ENCODE measurements around the gene TERT.
A peak's percentile ranks its signal among the peaks of the same experiment; 100 is the strongest.

The TERT gene

DNA sequence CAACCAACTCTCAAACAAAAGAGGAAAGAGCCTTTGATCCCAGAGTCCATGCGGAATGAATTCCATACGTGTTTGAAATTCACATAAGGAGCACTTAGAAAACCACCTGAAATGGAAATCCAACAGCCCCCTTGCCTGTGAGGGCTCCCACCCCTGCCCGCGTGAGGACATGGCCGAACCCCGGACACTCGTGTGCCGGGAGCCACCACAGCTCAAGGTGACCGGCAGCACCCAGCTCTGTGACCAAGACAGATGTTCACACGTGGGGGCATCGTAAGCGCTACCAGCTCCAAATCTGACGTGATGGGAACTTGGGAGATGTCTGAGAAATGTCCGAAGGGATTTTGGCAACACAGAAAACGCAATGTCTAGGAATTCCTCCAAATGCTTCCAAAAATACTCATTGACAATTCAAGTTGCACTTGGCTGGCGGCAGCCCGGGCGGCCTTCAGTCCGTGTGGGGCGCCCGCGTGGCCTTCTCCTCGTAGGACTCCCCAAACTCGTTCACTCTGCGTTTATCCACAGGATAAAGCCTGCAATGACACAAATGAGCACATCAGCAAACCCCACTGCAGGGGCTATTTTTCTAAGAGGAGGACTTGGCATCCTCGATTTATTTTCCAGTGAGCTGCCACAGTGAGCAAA lies 23.2 kb upstream of the TERT start:
- no peak for DNase-seq

DNA sequence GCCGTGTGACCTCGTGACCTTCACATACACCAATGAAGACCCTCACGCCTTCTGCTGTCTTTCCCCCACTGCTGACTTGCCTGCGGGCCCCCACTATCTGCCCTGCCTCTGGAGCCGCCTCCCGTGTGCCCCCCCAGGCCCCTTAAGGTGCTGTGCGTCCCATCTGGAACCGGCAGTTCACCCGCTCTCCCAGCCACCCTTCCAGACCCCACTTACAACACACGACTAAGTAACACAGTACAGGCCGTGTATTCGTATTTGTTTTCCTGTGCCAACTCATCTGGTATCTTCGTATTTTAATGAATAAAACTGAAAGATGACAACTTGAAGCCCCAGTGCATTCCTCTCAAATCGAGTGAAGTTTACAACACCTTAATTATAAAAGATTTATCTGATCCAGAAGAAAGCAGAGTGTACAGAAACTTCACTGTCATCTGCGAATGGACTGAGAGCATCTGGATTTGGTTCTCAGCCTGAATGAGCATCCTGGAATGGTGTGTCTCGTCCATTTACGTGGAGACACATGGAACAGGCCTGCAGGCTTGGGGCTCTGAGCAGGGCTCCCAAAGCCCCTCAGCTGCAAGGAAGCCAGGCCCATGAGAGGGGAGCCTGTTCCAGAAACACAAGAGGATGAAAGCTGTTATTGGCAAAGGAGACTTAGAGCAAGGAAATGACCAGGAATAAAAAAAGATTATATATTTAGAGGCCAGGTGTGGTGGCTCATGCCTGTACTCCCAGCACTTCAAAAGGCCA lies 21.9 kb upstream of the TERT start:
- no peak for DNase-seq

DNA sequence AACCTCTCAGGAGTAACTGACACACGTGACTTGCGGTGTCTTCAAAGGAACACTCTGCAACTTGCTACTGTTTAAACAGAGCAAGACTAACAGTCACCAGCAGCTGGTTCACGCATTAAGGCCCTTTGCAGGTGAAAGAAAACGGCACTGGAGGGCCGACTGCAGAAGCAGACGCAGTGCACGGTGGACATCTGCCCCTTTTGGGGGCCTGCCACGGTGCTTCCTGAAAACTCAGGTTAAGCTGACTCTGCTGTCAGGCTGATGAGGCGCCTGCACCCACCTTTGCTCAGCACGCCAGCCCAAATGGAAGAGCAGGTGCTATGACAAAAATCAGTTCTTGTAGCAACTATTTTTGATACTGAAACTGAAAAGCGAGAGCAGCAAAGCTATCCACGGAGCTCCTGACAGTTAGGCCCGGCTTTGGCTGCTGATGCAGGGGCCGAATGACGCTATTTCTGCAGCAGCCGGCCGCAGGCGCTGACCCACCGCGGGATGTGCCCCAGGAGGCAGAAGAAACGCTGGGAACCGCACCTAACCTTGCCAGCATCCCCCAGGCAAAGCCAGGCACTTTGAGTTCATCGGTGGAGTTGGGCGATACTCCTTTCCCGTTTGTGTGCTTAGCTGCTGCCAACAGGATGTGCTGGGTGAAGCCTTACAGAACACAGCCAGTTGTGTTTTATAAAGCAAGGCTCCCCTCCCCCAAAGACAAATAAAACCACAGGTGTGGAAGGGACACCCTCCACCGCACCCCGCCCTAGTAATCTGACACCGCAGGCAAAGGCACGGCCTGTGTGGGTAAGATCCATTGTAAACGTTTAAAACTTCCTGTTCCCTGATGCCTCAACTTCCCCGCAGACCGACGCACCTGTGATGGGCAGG lies 21.1 kb upstream of the TERT start:
- DNase-seq: peak; percentile 99

DNA sequence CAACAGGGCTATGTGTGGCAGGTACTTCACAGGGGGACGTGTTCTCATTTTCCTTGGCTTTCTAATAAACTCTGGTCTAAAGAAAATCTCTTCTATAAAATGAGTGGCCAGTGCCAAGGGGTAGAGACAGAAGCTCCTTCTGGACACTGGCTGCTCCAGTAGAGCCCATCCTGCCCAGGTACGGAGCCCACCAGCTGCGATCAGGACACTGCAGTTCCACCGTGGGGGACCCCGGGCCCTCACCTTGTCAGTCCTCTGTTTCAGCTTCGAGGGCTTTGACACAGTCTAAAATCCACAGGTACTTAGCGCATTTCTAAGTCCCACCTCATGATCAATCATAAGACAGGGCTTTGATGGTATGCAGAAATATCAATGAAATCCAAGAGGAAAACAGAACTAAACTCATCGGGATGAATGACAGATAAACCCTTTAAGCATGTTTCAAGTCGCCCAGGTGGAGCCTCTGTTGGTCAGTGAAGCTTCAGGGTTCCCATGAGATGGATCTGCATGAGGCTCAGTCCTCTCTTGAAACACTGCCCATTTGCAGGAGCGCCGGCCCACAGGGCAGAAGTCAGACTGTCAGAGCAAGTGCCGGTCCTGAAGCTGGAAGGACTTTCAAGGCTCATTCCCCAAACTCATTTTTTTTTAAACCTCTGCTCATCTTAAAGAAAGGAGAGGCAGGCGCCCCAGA lies 20.3 kb upstream of the TERT start:
- no peak for DNase-seq

DNA sequence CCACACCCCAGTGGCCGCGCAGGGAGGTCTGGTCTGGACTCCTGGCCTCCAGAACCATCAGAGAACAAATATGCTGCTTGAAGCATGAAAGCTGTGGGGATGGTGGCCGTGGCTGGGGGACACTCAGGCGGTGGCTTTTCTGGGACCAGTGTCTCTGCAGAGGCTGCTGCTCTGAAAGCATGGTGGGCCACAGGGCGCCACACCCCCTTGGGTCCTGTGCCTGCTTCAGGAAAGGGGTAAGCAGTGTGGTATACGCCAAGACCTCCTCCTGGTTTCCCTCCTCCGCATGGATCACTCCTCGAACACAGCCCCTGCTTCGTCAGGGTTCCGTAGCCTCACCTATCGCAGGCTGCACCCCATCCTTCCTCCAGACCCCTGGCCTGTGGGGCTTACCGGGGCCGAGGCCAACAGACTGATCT lies 19.7 kb upstream of the TERT start:
- no peak for DNase-seq

DNA sequence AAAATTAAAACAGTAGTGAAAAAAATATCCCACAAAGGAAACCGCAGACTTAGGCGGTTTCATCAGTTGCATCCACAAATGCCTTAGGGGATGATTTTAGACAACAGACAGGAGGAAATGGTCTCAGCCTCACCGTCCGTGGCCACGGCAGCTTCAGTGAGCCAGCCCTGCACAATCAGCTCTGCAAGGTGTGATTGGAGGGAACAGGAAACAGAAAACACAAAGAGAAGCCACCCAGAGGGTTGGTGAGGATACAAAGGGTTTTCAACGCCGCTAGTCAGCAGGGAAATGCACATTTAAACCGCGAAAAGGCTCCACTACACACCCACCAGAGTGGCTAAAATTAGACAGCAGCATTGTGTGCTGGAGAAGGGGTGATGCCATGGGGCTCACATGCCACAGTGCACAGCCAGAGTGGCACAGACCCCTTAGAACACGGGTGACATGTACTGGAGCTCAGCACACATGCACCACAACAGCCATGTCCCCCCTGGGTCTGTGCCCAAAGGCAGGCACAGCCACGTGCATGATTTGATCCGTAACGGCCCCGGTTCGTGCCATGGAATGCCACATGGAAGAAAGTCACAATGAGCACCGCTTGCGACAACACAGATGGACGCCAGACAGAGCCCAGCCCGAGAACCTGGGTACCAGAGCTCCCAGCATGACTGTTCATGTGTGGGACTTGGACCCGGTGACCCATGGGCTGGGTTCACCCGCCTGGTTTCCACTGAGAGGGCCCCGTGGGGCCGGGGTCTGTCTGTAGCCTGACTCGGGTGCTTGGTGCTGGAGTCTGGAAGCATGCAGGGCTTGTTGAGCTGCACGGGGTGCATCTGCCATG lies 18.3 kb upstream of the TERT start:
- peak; percentile 44 for DNase-seq

DNA sequence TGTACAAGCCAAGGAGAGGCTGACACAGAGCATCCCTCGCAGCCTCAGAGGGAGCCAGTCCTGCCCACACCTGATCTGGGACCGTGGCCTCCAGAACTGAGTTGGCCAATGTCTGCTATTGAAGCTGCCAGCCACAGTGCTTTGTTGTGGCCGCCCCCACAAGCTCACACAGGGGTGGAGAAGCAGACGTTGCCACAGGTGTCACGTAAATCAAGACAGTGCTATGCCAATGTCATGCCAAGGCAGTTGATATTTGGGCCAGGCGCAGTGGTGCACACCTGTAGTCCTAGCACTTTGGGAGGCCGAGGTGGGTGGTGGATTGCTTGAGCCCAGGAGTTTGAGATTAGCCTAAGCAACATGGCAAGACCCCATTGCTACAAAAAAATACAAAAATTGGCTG lies 17.3 kb upstream of the TERT start:
- no peak for DNase-seq

DNA sequence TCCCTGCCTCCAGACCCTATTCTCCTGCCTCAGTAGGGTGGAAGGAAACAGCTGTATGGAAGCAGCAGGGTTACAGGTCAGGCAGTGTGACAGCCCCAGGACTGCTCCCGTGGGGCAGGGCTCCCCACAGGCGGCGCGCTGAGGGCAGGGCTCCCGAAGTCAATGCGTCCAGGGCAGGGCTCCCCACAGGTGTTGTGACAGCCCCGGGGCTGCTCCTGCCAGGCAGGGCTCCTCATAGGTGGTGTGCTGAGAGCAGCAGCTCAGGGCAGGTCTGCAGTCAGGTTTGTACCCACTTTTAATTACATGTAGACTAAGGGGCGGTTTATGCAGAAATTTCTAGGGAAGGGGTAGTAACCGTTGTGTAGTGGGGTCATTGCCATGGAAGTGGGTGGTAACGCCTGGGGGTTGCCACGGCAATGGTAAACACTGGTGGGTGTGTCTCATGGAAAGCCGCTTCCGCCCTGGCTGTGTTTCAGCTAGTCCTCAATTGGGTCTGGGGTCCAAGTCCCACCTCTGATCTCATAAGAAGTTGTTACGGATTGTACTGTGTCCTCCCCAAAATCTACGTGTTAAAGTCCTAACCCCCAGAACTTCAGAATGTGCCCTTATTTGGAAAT lies 16.7 kb upstream of the TERT start:
- no peak for DNase-seq

DNA sequence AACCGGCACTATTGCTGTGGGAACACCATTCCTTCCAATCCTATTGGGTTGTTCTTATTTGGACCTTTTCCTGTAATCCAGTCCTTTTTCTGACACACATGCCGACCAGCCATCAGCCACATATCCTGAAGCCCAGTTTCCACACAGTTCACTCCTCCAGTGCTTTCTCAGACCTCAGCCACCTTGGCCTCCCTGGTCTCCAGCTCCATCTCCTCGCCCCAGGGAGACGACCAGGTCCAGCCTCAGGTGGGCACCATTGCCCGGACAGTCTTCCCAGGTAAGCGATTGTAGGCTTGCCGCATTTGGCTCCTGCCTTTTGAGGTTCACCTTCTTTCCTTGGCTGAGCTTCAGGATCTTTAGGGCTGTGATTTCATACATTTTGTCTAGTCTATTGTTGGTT lies 15.2 kb upstream of the TERT start:
- no peak for DNase-seq

DNA sequence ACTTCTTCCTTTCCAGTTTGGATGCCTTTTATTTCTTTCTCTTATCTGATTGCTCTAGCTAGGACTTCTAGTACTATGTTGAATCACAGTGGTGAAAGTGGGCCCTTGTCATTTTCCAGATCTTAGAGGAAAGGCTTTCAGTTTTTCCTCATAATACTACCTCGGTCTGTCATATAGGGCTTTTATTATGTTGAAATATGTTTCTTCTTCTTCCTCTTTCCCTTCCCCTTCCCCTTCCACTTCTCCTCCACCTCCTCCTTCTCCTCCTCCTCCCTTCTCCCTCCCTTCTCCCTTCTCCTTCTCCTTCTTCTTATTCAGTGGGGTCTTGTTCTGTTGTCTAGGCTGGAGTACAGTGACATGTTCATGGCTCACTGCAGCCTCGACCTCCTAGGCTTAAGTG lies 9.2 kb upstream of the TERT start:
- no peak for DNase-seq

DNA sequence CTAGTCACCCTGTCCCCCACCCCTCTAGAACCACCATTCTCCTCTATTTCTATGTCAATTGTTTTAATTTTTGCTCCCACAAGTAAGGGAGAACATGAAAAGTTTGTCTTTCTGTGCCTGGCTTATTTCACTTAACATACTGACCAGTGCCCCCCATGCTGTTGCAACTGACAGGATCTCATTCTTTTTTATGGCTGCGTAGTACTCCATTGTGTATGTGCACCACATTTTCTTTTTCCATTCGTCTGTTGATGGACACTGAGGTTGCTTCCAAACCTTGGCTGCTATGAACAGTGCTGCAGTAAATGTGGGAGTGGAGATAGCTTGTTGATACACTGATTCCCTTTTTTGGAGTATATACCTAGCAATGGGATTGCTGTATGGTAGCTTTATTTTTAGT lies 7.4 kb upstream of the TERT start:
- no peak for DNase-seq

DNA sequence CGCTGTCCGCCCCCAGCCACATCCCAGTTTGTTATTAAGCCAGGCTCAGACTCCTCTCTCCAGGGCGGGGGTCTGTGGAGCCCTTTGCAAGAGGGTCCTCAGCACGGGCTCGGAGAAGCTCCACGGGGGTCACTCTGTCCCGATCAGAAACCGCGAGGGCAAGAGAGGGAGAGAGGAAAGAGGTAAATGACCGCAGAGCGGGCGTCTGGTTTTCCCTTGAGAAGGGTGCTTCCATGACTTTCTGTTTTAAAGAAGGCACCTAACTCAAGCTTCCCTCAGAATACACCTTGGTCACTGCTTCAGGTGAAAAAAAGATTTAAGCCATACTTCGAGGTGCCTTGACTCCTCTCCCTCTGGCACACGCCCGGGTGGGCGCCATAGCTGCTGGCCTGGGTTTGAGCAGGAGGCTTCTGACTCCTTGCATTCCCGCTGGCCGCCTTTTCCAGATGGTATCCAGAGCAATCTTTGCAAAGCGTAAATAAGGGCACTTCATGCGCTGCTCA lies 5.8 kb upstream of the TERT start:
- DNase-seq: no peak

DNA sequence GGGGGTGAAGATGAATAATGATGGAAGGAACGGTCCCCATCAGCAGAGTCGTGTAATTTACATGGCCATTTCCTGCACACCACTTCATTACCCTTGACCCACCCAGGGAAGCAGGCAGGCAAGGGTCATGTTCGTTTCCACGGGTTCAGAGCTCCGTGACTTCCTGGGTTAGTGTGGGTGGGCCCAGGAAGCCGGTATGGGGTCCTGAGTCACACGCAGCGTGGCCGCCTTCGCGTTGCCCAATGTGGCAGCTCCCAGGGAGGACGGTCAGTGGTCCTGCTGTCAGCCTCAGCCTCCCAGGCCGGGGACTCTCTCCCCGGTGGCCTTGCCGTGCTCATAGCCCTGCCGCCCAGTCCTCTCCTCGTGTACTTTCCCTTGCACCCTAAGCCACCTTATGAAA lies 5.1 kb upstream of the TERT start:
- no peak for DNase-seq

DNA sequence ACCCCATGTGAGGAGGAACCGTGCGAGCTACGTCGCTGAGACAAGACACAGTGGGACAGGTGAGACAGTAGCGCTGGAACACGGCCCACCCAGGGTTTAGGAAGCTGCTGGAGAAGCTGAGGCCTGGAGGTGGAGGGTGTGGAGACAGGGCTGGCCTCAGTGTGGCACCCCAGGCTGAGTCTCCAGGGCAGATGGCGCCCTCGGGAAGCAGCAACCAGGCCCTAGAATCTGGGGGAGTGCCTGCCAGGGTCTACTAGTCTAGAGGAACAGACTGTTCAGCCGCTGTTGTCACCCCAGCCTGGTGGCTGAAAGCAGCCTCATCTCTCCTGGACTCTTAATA lies 4.6 kb upstream of the TERT start:
- DNase-seq: no peak

DNA sequence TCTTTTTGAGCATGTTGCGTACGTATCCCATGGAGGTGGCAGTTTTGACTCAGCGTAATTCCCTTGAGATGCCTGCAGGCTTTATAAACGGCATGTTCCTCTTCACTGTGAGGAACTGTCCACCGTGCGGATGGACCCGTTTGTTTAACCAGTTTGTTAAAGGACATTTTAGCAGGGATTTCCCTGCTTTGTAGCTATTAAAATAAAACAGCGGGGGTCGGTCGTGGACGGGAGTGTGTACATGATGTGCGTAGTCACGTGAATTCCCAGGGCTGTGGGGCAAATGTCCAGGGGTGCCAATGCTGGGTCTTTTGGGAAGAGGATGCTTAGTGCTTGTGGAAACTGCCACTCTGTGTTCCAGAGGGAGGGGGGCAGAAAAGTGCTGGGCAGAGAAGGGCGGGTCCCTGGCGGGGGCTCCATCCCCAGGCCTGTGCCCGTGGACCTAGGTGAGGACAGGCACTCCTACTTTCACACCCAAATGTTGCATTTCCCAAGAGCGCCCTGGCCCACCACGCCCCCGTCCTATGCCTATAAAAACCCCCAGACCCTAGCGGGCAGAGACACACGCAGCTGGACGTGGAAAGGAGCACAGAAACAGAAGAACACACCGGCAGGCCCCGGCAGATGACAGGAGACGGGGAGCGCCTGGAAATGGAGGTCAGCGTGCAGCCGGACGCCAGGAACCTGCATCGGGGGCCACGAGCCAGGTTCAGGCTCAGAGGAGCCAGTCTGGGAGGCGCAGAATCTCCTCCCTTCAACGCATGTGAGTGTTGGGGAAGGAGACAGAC lies 4.0 kb upstream of the TERT start:
- DNase-seq: no peak

DNA sequence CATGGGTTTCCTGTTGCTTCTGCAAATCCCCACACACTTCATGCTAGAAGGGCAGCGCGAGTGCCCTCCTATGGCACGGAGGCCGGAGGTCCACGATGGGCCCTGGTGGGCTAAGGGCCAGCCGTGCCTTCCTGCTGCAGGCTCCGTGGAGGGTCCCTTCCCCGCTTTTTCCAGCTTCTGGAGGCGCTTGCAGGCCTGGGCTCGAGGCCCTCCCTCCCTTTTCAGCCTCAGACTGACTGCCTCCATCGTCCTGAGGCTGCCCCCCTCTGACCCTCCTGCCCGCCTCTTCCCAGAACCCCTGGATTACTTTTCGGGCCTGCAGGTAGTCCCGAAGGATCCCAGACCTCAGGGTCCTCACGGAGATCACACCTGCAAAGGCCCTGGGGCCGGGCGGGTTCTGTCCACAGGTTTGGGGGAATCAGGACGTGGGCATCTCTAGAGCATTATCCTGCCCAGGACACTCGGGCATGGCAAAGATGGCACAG lies 3.2 kb upstream of the TERT start:
- DNase-seq: no peak

DNA sequence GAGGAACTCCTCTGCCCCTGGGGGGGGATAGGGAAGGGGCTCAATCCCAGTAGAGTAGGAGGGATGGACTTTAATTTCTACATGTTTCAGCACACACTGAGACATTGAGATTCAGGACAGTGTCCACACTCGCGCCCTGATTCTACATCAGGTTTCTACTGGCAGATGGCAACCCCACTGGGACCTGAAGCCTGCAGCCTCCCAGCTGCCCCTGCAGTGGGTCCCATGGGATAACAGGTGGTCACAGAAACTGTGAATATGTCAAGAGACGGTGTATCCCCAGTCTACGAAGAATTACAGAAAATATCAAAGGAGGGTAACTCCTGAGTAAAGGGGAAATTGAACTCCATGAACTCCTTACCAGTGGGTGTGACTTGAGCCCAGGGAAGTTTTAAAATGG lies 2.4 kb upstream of the TERT start:
- DNase-seq: no peak

DNA sequence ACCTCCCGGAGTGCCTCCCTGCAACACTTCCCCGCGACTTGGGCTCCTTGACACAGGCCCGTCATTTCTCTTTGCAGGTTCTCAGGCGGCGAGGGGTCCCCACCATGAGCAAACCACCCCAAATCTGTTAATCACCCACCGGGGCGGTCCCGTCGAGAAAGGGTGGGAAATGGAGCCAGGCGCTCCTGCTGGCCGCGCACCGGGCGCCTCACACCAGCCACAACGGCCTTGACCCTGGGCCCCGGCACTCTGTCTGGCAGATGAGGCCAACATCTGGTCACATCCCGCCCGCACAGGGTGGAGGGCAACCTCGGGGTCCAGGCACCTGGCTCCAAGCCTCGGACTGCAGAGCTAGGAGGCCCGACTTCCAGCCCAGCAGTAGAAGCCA lies 776 bp upstream of the TERT start:
- DNase-seq: no peak

DNA sequence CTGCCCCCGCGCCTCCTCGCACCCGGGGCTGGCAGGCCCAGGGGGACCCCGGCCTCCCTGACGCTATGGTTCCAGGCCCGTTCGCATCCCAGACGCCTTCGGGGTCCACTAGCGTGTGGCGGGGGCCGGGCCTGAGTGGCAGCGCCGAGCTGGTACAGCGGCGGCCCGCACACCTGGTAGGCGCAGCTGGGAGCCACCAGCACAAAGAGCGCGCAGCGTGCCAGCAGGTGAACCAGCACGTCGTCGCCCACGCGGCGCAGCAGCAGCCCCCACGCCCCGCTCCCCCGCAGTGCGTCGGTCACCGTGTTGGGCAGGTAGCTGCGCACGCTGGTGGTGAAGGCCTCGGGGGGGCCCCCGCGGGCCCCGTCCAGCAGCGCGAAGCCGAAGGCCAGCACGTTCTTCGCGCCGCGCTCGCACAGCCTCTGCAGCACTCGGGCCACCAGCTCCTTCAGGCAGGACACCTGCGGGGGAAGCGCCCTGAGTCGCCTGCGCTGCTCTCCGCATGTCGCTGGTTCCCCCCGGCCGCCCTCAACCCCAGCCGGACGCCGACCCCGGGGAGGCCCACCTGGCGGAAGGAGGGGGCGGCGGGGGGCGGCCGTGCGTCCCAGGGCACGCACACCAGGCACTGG lies 548 bp downstream of the TERT start:
- no peak for DNase-seq
